Activated CD8-positive, alpha-beta memory T cell treated with anti-CD3 and anti-CD28 coated beads, Interleukin-2, amount 50 U/mL, for 24 hours (primary cell): Measurements from ENCODE around the gene PERM1.
"Not testable (repeated sequence)": the region's sequence is repeated elsewhere in the genome, so short reads cannot be mapped to it uniquely, and the experiment has no call there.

Experiments
- DNase-seq: peaks from one replicate; pipeline ENCODE4 v3.0.0-alpha.2; 2020; ENCODE audit errors: extremely low read depth

Gene PERM1

GRCh38 chr1:997993-998744 lies 16.3 kb upstream of the PERM1 start:
- no peak for DNase-seq

- no peak for DNase-seq
These were observed 15.8 kb upstream of the PERM1 start for GRCh38 chr1:997713-997992.

GRCh38 chr1:996851-997712 lies 15.2 kb upstream of the PERM1 start:
- no peak for DNase-seq

GRCh38 chr1:995665-996633 lies 14.1 kb upstream of the PERM1 start:
- no peak for DNase-seq

GRCh38 chr1:994546-994945 lies 12.7 kb upstream of the PERM1 start:
- DNase-seq: not testable (repeated sequence)

- no peak for DNase-seq
These were observed 11.6 kb upstream of the PERM1 start for GRCh38 chr1:993379-993995.

- DNase-seq: no peak
These were observed 10.5 kb upstream of the PERM1 start for GRCh38 chr1:992362-992761.

GRCh38 chr1:991895-992294 lies 10.0 kb upstream of the PERM1 start:
- no peak for DNase-seq

GRCh38 chr1:991275-991674 lies 9.4 kb upstream of the PERM1 start:
- not testable (repeated sequence) for DNase-seq

- not testable (repeated sequence) for DNase-seq
These were observed 6.2 kb upstream of the PERM1 start for GRCh38 chr1:988061-988460.

- DNase-seq: no peak
These were observed 3.2 kb upstream of the PERM1 start for GRCh38 chr1:985126-985525.

- no peak for DNase-seq
These were observed 2.6 kb upstream of the PERM1 start for GRCh38 chr1:984476-984814.

- no peak for DNase-seq
These were observed 2.0 kb upstream of the PERM1 start for GRCh38 chr1:983798-984475.

GRCh38 chr1:982765-983436 lies 1.0 kb upstream of the PERM1 start:
- no peak for DNase-seq

GRCh38 chr1:981491-981954 lies 370 bp downstream of the PERM1 start:
- DNase-seq: no peak

- DNase-seq: no peak
These were observed 1.1 kb downstream of the PERM1 start for GRCh38 chr1:980602-981395.

GRCh38 chr1:980137-980571 lies 1.7 kb downstream of the PERM1 start:
- DNase-seq: no peak

GRCh38 chr1:979744-980072 lies 2.2 kb downstream of the PERM1 start:
- DNase-seq: no peak

GRCh38 chr1:978835-979743 lies 2.8 kb downstream of the PERM1 start:
- DNase-seq: no peak
